GM12873 (cell line): ENCODE results near the gene EHF.

Experiments
- CTCF ChIP-seq: IDR thresholded peaks from 2 replicates; pipeline ENCODE4 v1.5.1; 2012; ENCODE audit warnings: low read depth, mild to moderate bottlenecking, moderate library complexity, low read length, control low read depth; ENCODE audit not compliant: insufficient read depth; ENCODE audit errors: missing control alignments

EHF gene

DNA sequence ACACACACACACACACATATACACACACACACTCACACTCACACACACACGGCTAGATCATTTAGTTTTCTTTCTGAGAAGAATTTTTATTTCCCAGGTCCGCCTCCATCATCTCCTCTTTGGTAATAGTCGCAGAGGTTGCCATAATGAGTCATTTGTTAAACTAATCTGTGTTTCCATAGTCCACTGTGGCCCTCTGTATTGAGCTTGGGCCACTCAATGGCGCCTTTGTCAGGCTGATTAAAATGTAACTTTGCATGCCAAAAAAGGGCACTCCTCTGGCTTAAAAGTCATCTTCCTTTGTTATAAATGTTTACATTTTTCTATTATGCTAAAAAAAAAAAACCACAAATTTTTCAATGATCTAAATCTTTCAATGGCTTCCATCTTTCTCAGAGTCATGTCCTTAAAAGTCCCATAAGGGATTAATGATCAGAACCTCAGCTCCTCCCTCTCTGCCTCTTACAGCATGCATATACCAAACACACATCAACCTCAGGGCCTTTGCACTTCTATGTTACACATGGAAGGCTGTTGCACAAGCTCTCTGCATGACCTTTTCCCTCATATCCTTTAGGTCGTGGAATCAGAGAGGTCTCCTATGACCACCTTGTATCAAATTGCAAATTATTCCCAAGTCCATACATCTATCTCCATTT, 35.3 kb downstream of the EHF start:
- TF ChIP-seq CTCF, result no peak

DNA sequence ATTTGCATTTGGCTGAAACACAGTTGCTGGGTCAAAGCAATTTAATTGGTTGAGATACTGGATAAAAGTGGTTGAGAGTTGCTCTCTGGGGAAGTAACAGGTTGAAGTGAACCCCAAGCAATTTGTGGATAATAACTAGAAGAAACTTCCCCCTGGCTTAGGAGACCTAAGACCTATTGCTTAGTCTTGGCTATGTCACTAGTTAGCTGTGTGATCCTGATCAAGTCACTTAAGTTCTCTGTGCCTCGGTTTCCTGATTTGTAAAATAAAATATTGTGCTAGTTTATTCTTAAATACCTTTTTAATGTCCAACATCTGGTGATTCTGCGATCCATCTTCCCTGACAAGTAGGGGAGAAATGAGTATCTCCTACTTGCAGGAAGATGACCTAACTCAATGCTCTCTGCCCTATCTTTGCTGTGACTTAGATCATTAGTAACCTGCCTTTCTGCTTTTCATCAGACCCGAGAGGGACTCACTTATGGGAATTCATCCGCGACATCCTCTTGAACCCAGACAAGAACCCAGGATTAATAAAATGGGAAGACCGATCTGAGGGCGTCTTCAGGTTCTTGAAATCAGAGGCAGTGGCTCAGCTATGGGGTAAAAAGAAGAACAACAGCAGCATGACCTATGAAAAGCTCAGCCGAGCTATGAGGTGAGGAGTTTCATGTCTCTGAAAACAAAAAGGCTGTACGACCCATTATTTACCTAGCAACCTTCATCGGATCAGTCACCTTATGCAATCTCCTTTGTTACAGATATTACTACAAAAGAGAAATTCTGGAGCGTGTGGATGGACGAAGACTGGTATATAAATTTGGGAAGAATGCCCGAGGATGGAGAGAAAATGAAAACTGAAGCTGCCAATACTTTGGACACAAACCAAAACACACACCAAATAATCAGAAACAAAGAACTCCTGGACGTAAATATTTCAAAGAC, 37.5 kb downstream of the EHF start:
- no peak for TF ChIP-seq CTCF

GRCh38 chr11:34659096-34659733, 38.3 kb downstream of the EHF start:
- no peak for TF ChIP-seq CTCF

- no peak for TF ChIP-seq CTCF
Observed at GRCh38 chr11:34665077-34665835, 44.4 kb downstream of the EHF start.

- no peak for TF ChIP-seq CTCF
Observed at GRCh38 chr11:34667810-34668582, 47.1 kb downstream of the EHF start.

DNA sequence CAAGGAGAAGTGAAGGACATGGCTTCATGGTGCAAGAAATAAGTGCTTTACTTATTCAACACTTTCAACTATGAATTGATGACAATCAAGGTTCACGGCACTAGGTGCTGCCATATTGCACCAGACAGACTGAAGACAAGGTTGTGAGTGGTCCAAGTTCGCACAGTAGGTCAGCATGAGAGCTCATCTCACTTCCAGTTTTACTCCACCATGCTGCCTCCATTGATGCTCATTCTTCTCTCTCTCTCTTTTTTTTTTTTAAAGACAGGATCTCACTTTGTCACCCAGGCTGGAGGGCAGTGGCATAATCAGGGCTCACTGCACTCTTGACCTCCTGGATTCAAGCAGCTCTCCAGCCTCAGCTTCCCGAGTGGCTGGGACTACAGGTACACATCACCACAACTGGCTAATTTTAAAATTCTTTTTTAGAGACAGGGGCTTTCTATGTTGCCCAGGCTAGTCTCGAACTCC, 47.7 kb downstream of the EHF start:
- TF ChIP-seq CTCF, result no peak
